Superior temporal gyrus (tissue), 1 donor: ENCODE results near the gene SCCPDH.

Source experiments
- DNase-seq: peaks from one replicate; pipeline ENCODE4 v3.0.0-alpha.2; 2016; ENCODE audit errors: extremely low spot score

The SCCPDH gene

GRCh38 chr1:246785494-246786111 lies 61.4 kb downstream of the SCCPDH start:
- DNase-seq = no peak

GRCh38 chr1:246786606-246787238 lies 62.5 kb downstream of the SCCPDH start:
- no peak for DNase-seq

- no peak for DNase-seq
Measured at GRCh38 chr1:246787781-246788513, 63.7 kb downstream of the SCCPDH start.

- no peak for DNase-seq
Measured at GRCh38 chr1:246788895-246789338, 64.7 kb downstream of the SCCPDH start.

GRCh38 chr1:246789454-246790339 lies 65.5 kb downstream of the SCCPDH start:
- no peak for DNase-seq

- DNase-seq = no peak
Measured at GRCh38 chr1:246790364-246790763, 66.2 kb downstream of the SCCPDH start.

- DNase-seq = no peak
Measured at GRCh38 chr1:246790833-246791232, 66.6 kb downstream of the SCCPDH start.

- no peak for DNase-seq
Measured at GRCh38 chr1:246791303-246791918, 67.2 kb downstream of the SCCPDH start.

GRCh38 chr1:246792603-246793002 lies 68.4 kb downstream of the SCCPDH start:
- DNase-seq = no peak

- DNase-seq = no peak
Measured at GRCh38 chr1:246793356-246793896, 69.2 kb downstream of the SCCPDH start.

GRCh38 chr1:246794048-246794827 lies 70.0 kb downstream of the SCCPDH start:
- DNase-seq = no peak

- no peak for DNase-seq
Measured at GRCh38 chr1:246794828-246795671, 70.8 kb downstream of the SCCPDH start.

GRCh38 chr1:246795906-246796694 lies 71.9 kb downstream of the SCCPDH start:
- no peak for DNase-seq

GRCh38 chr1:246797157-246797556 lies 72.9 kb downstream of the SCCPDH start:
- no peak for DNase-seq

GRCh38 chr1:246797597-246797996 lies 73.4 kb downstream of the SCCPDH start:
- no peak for DNase-seq

- no peak for DNase-seq
Measured at GRCh38 chr1:246798107-246798506, 73.9 kb downstream of the SCCPDH start.

GRCh38 chr1:246798606-246799496 lies 74.6 kb downstream of the SCCPDH start:
- no peak for DNase-seq

GRCh38 chr1:246800356-246800755 lies 76.1 kb downstream of the SCCPDH start:
- no peak for DNase-seq
